ENCODE data around the gene NCAPD2.

GRCh38 chr12:6461401-6462233 lies 32.3 kb upstream of the NCAPD2 start:
- TF ChIP-seq CTCF (conservative IDR thresholded peaks at IDR 0.05 in 1 of 2, IDR thresholded peaks at IDR 0.05 in 1 of 2; ENCODE audit: extremely low read depth in 1 of 2, insufficient read depth in 1 of 2, low read depth in 1 of 2, low read length in 2 of 2), result no peak
- TF ChIP-seq EZH2 (IDR thresholded peaks at IDR 0.05; ENCODE audit: borderline replicate concordance, low read length), result no peak

Measured in mammary epithelial cell (primary cell).